ENCODE data around the gene PEX14. TPM values are rescaled to one million over a fixed set of nuclear protein-coding genes. Genes with fewer than 3 reads are reported as not detected.
"Not testable (repeated sequence)": the region's sequence is repeated elsewhere in the genome, so short reads cannot be mapped to it uniquely, and the experiment has no call there.

The PEX14 gene
- total RNA-seq, 1 donor from 2014 or later, result 10.6 TPM

- Histone ChIP-seq H3K27ac (no peak overlapping the region), H3K4me3 (no peak overlapping the region), H3K9me3 (no peaks in the 10 kb centered on the region), H3K27me3 (no peaks in the 10 kb centered on the region), H3K36me3 (peaks cover 2 to 10% of the 10 kb centered on the region in 2 donors), H3K4me1 (peaks cover 5% of the 10 kb centered on the region in 2 donors)
- TF ChIP-seq CTCF (IDR thresholded peaks at IDR 0.05), result no peak
- intact Hi-C loops (cut with DNase I), result no loop called here
- DNase-seq (ENCODE audit: low spot score in 2 of 2), result no peak
Observed at GRCh38 chr1:10456048-10456447, 18.7 kb upstream of the PEX14 start.

GRCh38 chr1:10456661-10457060, 18.1 kb upstream of the PEX14 start:
- Histone ChIP-seq H3K27ac (no peak overlapping the region), H3K4me3 (no peak overlapping the region), H3K9me3 (no peaks in the 10 kb centered on the region), H3K4me1 (no peaks in the 10 kb centered on the region), H3K27me3 (no peaks in the 10 kb centered on the region), H3K36me3 (peaks cover 8 to 16% of the 10 kb centered on the region in 2 donors)
- intact Hi-C loops (cut with DNase I), result no loop called here
- DNase-seq (ENCODE audit: low spot score in 2 of 2), result no peak
- TF ChIP-seq CTCF (IDR thresholded peaks at IDR 0.05), result no peak

- intact Hi-C loops (cut with DNase I); H3K4me3 ChIP-seq; H3K9me3 ChIP-seq; H3K27me3 ChIP-seq; H3K27ac ChIP-seq; H3K4me1 ChIP-seq; DNase-seq (ENCODE audit: low spot score in 2 of 2): not testable (repeated sequence)
- H3K36me3 ChIP-seq, result peaks cover 16 to 24% of the 10 kb centered on the region in 2 donors
Observed at GRCh38 chr1:10457462-10457861, 17.3 kb upstream of the PEX14 start.

GRCh38 chr1:10457875-10458274, 16.9 kb upstream of the PEX14 start:
- no peak for TF ChIP-seq CTCF (IDR thresholded peaks at IDR 0.05)
- intact Hi-C loops (cut with DNase I), result no loop called here
- Histone ChIP-seq H3K4me3 (no peak overlapping the region), H3K36me3 (peaks cover 20 to 28% of the 10 kb centered on the region in 2 donors), H3K27me3 (no peaks in the 10 kb centered on the region), H3K4me1 (no peaks in the 10 kb centered on the region), H3K27ac (no peak overlapping the region), H3K9me3 (no peaks in the 10 kb centered on the region)
- DNase-seq (ENCODE audit: low spot score in 2 of 2), result no peak

GRCh38 chr1:10459184-10459583, 15.6 kb upstream of the PEX14 start:
- H3K27ac ChIP-seq, result no peak overlapping the region
- no peak for DNase-seq (ENCODE audit: low spot score in 2 of 2)
- H3K36me3 ChIP-seq, result peaks cover 31 to 40% of the 10 kb centered on the region in 2 donors
- no peaks in the 10 kb centered on the region for H3K9me3 ChIP-seq
- H3K27me3 ChIP-seq, result no peaks in the 10 kb centered on the region
- H3K4me3 ChIP-seq, result no peak overlapping the region
- TF ChIP-seq CTCF (IDR thresholded peaks at IDR 0.05), result no peak
- H3K4me1 ChIP-seq, result no peaks in the 10 kb centered on the region
- intact Hi-C loops (cut with DNase I), result no loop called here

GRCh38 chr1:10467078-10467477, 7.7 kb upstream of the PEX14 start:
- H3K36me3 ChIP-seq, result peaks cover 38 to 68% of the 10 kb centered on the region in 2 donors
- DNase-seq (ENCODE audit: low spot score in 2 of 2), result no peak
- H3K4me3 ChIP-seq, result no peak overlapping the region
- H3K9me3 ChIP-seq, result no peaks in the 10 kb centered on the region
- H3K27me3 ChIP-seq, result no peaks in the 10 kb centered on the region
- intact Hi-C loops (cut with DNase I), result no loop called here
- no peak overlapping the region for H3K27ac ChIP-seq
- TF ChIP-seq CTCF (IDR thresholded peaks at IDR 0.05), result no peak
- H3K4me1 ChIP-seq, result peaks cover 4 to 8% of the 10 kb centered on the region in 2 donors
